Lung (tissue), 12 donors: ENCODE results near the gene PWWP2B. TPM values are rescaled to one million over a fixed set of nuclear protein-coding genes. Genes with fewer than 3 reads are reported as not detected.

Experiments
- ATAC-seq: fragments of 200-7000 bp; cut with Tn5 transposase; one replicate; pipeline ENCODE4 v1.9.1; 2020; ENCODE audit warnings: moderate number of reproducible peaks; ENCODE audit not compliant: insufficient read depth, low FRiP score
- DNase-seq, 3 donors: peaks; one replicate each; pipeline ENCODE4 v3.0.0-alpha.2; 2013 to 2017
- H3K27ac ChIP-seq, 2 donors: one replicate each; pipeline ENCODE4 v1.5.1; 2013; ENCODE audit warnings: mild to moderate bottlenecking in 2 of 2, moderate library complexity in 2 of 2, control low read depth in 1 of 2, inconsistent platforms in 1 of 2, low read depth in 1 of 2, low read length in 1 of 2
- H3K27me3 ChIP-seq, 3 donors: one replicate each; pipeline ENCODE4 v1.5.1; 2013; ENCODE audit warnings: low read length in 2 of 3; ENCODE audit not compliant: control insufficient read depth in 3 of 3, insufficient read depth in 3 of 3
- H3K36me3 ChIP-seq, 4 donors: one replicate each; pipeline ENCODE4 v1.5.1; 2013; ENCODE audit warnings: low read length in 4 of 4, mild to moderate bottlenecking in 1 of 4, moderate library complexity in 1 of 4; ENCODE audit not compliant: control insufficient read depth in 4 of 4, insufficient read depth in 4 of 4
- H3K4me1 ChIP-seq, 5 donors: one replicate each; pipeline ENCODE4 v1.5.1; 2013; ENCODE audit warnings: low read length in 5 of 5, mild to moderate bottlenecking in 2 of 5, moderate library complexity in 1 of 5; ENCODE audit not compliant: control insufficient read depth in 5 of 5, insufficient read depth in 5 of 5
- H3K4me3 ChIP-seq: one replicate; pipeline ENCODE4 v1.5.1; 2013; ENCODE audit warnings: mild to moderate bottlenecking, control low read depth, moderate library complexity
- H3K9ac ChIP-seq, 2 donors: one replicate each; pipeline ENCODE4 v1.5.1; 2013; ENCODE audit warnings: low read length in 2 of 2, control low read depth in 1 of 2; ENCODE audit not compliant: insufficient read depth in 1 of 2
- H3K9me3 ChIP-seq, 4 donors: one replicate each; pipeline ENCODE4 v1.5.1; 2013; ENCODE audit warnings: low read length in 3 of 4, mild to moderate bottlenecking in 1 of 4, moderate library complexity in 1 of 4; ENCODE audit not compliant: control insufficient read depth in 4 of 4, insufficient read depth in 3 of 4
- CTCF ChIP-seq: IDR thresholded peaks from 2 replicates; pipeline ENCODE4 v1.5.1; 2012; ENCODE audit warnings: mild to moderate bottlenecking; ENCODE audit errors: control extremely low read depth, extremely low read depth
- WGBS, 2 donors: extraction: QIAGEN DNeasy Blood & Tissue Kit; methylation state at CpG; one replicate each; pipeline ENCODE4 v1.1.7; 2013; 5-methylcytosine and 5-hydroxymethylcytosine counted together
- polyA plus RNA-seq, 2 donors: library from polyadenylated mRNA; stranded (reverse); fragments of 200-250 nt; gene quantifications; one replicate each; pipeline ENCODE4 v1.2.1, GENCODE V29; 2013
- total RNA-seq, 2 donors: library from RNA; depleted of rRNA in 1 of 2; stranded (reverse); fragments of >200 nt in 1 of 2; gene quantifications; one replicate each; pipeline ENCODE4 v1.2.1, GENCODE V29; 2014 to 2021
- donor health status: control.
- donor health status: control.
- donor health status: Bipolar disorder and iron deficiency.
- donor health status: healthy.
- donor health status: DM: yes; HTN: yes; CAD: no.

The PWWP2B gene
- total and polyA plus RNA-seq, 4 donors, result 20.1 to 33.4 (median 21.1) TPM

DNA sequence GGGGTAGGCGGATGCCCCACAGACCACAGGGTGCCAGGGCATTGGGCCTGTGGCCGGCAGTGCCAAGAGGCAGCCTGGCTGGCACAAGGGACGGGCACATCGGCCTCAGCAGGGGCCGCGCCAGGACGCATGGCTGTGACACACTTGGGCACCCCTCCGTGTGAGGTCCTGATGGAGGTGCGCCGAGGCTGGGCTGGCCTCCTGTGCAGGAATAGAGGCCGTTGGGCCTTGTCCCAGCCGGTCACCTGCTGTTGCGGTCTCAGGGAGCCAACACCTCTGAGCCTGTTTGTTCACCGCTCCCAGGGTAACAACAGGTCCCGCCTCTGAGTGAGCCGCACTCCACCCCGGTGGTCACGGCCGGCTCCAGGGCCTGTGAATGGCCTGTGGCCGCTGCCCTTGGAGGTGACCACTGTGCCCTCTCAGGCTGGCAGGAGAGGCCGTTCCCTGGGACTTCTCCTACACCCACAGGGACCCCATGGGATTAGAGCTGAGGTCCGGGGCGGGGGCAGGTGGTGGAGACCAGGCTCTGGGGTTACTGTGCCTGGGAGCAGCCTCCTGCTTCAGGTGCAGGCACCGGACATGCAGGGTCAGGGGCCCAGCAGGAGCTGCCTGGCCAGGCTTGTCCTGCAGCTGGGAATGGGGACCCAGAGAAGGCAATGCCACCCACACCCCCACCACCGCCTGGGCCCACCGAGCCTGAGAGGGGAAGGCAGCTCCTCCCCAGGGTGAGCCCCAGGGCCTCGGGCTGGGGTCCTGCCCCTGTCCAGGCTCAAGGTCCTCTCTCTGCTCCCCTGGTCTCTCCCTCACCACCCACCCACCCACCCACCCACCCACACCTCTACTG is 12.0 kb downstream of the PWWP2B start:
- Histone ChIP-seq H3K36me3 (peaks cover 0 to 27% (median 9%) of the 10 kb centered on the region in 4 donors), H3K4me3 (no peak overlapping the region), H3K9me3 (peaks cover 0 to 1% (median 0%) of the 10 kb centered on the region in 4 donors), H3K9ac (peak overlapping the region in 1 of 2 donors; percentile 9), H3K27ac (peak overlapping the region in 1 of 2 donors; percentile 90), H3K4me1 (peaks cover 0 to 54% (median 44%) of the 10 kb centered on the region in 5 donors), H3K27me3 (no peaks in the 10 kb centered on the region)
- TF ChIP-seq CTCF, result no peak
- ATAC-seq (no peak), DNase-seq (no peak)
- 66 to 80% methylated on average over 24 to 27 of the region's 27 CpGs for WGBS, 2 donors

DNA sequence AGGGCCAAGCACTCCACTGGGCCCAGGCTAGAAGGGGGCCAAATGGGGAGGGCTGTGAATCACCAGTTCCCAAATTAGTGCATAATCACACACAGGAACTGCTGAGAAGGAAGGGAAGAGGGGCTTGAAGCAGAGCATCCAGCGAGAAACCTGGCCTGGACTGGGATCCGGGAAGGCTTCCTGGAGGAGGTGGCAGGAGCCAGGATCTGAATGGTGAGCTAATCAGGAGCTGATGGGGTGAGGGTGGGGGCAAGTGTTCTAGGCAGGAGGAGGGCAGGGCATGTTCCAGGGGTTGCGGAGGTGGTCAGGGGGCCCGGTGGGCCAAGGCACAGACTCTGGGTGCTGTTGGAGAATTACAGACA is 12.6 kb downstream of the PWWP2B start:
- peaks cover 0 to 1% (median 0%) of the 10 kb centered on the region in 4 donors for H3K9me3 ChIP-seq
- H3K27me3 ChIP-seq, result no peaks in the 10 kb centered on the region
- no peak for TF ChIP-seq CTCF
- no peak for ATAC-seq
- H3K27ac ChIP-seq, result peak overlapping the region in 1 of 2 donors; percentile 67
- WGBS, 2 donors, result 86 to 90% methylated on average over 4 of the region's 4 CpGs
- peaks cover 0 to 54% (median 40%) of the 10 kb centered on the region in 5 donors for H3K4me1 ChIP-seq
- no peak overlapping the region for H3K9ac ChIP-seq
- peaks cover 0 to 22% (median 9%) of the 10 kb centered on the region in 4 donors for H3K36me3 ChIP-seq
- no peak overlapping the region for H3K4me3 ChIP-seq
- no peak for DNase-seq

DNA sequence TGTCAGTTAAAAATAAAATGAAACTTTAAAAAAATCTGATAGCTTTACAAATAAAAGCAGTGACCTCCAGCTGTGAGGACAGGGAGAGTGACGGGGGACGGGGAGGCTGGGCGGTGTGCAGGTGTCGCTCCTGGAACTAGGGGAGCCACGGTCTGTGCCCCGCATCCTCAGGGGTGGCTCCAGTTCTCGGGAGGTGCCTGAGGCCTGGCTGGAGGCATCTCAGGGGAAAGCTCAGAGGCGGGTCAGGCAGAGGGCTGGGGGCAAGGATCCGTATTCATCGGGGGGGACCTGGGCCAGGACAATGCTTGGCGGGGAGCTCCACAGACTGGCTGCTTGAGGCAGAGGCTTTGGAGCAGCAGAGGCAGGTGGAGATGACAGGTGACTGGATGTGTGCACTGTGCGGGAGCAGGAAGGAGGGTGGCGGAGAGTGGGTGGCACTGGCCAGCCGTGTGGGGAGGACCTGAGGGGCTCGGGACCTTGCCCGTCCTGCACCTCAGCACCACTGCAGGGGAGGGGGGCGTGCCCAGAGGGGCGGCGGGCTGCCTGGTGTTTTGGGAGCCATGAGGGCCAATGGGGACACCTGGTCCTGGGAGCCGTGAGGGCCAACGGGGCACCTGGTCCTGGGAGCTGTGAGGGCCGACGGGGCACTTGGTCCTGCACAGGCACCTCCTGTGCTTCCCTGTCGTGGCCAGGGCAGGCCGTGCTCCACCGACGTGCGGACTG is 13.2 kb downstream of the PWWP2B start:
- H3K27ac ChIP-seq, result peak overlapping the region in 1 of 2 donors; percentile 92
- DNase-seq (no peak), ATAC-seq (no peak)
- peaks cover 3 to 16% (median 8%) of the 10 kb centered on the region in 4 donors for H3K36me3 ChIP-seq
- WGBS, 2 donors, result 88 to 91% methylated on average over 27 to 28 of the region's 28 CpGs
- TF ChIP-seq CTCF, result no peak
- H3K9me3 ChIP-seq, result peaks cover 0 to 1% (median 0%) of the 10 kb centered on the region in 4 donors
- H3K4me1 ChIP-seq, result peaks cover 0 to 54% (median 40%) of the 10 kb centered on the region in 5 donors
- H3K27me3 ChIP-seq, result no peaks in the 10 kb centered on the region
- no peak overlapping the region for H3K9ac ChIP-seq
- H3K4me3 ChIP-seq, result no peak overlapping the region
